HepG2 (cell line): ENCODE results near the gene CADM1. TPM values are rescaled to one million over a fixed set of nuclear protein-coding genes. Genes with fewer than 3 reads are reported as not detected.

Experiments
- ATAC-seq: fragments of 200-7000 bp; cut with Tn5 transposase; 3 replicates; pipeline ENCODE4 v1.9.1; 2020; ENCODE audit warnings: mild to moderate bottlenecking, moderate library complexity
- BruUV-seq: library from RNA; stranded (reverse); fragments of 400-500 nt; replicated peaks from 2 replicates; lab custom pipeline; 2021; lab: Mats Ljungman, UMichigan
- CTCF ChIA-PET: fragments of 300-600 bp; formaldehyde crosslinking; extraction: SDS; loops from one replicate; lab custom pipeline; 2021; ENCODE audit warnings: low total read pairs, inconsistent platforms, low intra/inter-chr PET ratio; lab: Yijun Ruan, JAX
- POLR2A ChIA-PET: fragments of 350-600 bp; sonication (Branson Sonifier 250); formaldehyde crosslinking; loops from one replicate; lab custom pipeline; 2020; ENCODE audit warnings: antibody characterized with exemption, inconsistent platforms; lab: Yijun Ruan, JAX
- DNase-seq: peaks from one replicate; pipeline ENCODE4 v3.0.0-alpha.2; 2015; ENCODE audit warnings: low spot score
- FAIRE-seq: peaks from 3 replicates; lab custom pipeline; 2011; peaks lifted over from hg19 to GRCh38; lab: Jason Lieb, UNC
- H2AFZ ChIP-seq: one replicate; pipeline ENCODE4 v1.6.1; 2011; ENCODE audit warnings: low read length, inconsistent platforms
- H3K27ac ChIP-seq: fragments of 300-600 bp; 3 replicates; pipeline ENCODE4 v1.8.0; 2011; ENCODE audit warnings: mixed run types, mild to moderate bottlenecking, mixed read lengths, low read length, inconsistent platforms; ENCODE audit not compliant: insufficient read depth; ENCODE audit errors: extremely low read length
- H3K27me3 ChIP-seq, 2 experiments: fragments of 200-600 bp in 1 of 2; 2 replicates in 1 of 2; 3 replicates in 1 of 2; pipeline versions ENCODE4 v1.6.0 to v1.8.0; 2011; ENCODE audit warnings: low read length in 2 of 2, mild to moderate bottlenecking in 2 of 2, moderate library complexity in 2 of 2, inconsistent platforms in 1 of 2; ENCODE audit not compliant: insufficient read depth in 2 of 2, control insufficient read depth in 1 of 2
- H3K36me3 ChIP-seq, 2 experiments: fragments of 200-600 bp in 1 of 2; replicated peaks in 1 of 2; 2 replicates in 1 of 2; 3 replicates in 1 of 2; pipeline versions ENCODE4 v1.5.1 to v1.8.0; 2011; ENCODE audit warnings: low read length in 2 of 2, inconsistent platforms in 1 of 2; ENCODE audit not compliant: insufficient read depth in 2 of 2, control insufficient read depth in 1 of 2
- H3K4me1 ChIP-seq: 2 replicates; pipeline ENCODE4 v1.5.1; 2012; ENCODE audit warnings: low read length, inconsistent platforms; ENCODE audit not compliant: insufficient read depth
- H3K4me2 ChIP-seq: 2 replicates; pipeline ENCODE4 v1.6.0; 2011; ENCODE audit warnings: low read depth, low read length, inconsistent platforms
- H3K4me3 ChIP-seq, 3 experiments: fragments of 200-600 bp in 1 of 3; sonication (generic), shearing (Covaris generic) in 1 of 3; replicated peaks in 1 of 3; 2 replicates each; pipeline ENCODE4 v1.5.1; 2011 to 2016; ENCODE audit warnings: low read length in 3 of 3, inconsistent platforms in 2 of 3, low read depth in 2 of 3, mild to moderate bottlenecking in 2 of 3, control low read depth in 1 of 3, mixed read lengths in 1 of 3; ENCODE audit not compliant: insufficient read depth in 1 of 3
- H3K79me2 ChIP-seq: one replicate; pipeline ENCODE4 v1.6.1; 2011; ENCODE audit warnings: low read length, inconsistent platforms; ENCODE audit not compliant: insufficient read depth
- H3K9ac ChIP-seq: 2 replicates; pipeline ENCODE4 v1.6.0; 2011; ENCODE audit warnings: mild to moderate bottlenecking, low read depth, low read length, inconsistent platforms; ENCODE audit not compliant: insufficient read depth
- H3K9me3 ChIP-seq: 2 replicates; pipeline ENCODE4 v1.5.1; 2012; ENCODE audit warnings: mild to moderate bottlenecking, low read length
- H4K20me1 ChIP-seq: 2 replicates; pipeline ENCODE4 v1.6.0; 2011; ENCODE audit warnings: inconsistent platforms, mild to moderate bottlenecking, low read length, moderate library complexity; ENCODE audit not compliant: insufficient read depth
- HOXA5 ChIP-seq: sonication (generic); formaldehyde crosslinking; IDR thresholded peaks from 2 replicates; pipeline ENCODE4 v1.4.0; 2020; ENCODE audit warnings: missing genetic modification reagents
- KLF9 ChIP-seq: IDR thresholded peaks from 2 replicates; pipeline ENCODE4 v1.6.1; 2016; ENCODE audit warnings: low read depth
- ZNF280D ChIP-seq: sonication (generic); formaldehyde crosslinking; IDR thresholded peaks from 2 replicates; pipeline ENCODE4 v1.5.1; 2020; ENCODE audit warnings: mild to moderate bottlenecking, missing genetic modification reagents
- ZNF430 ChIP-seq: sonication (generic); formaldehyde crosslinking; IDR thresholded peaks from 2 replicates; pipeline ENCODE4 v1.9.0; 2021; ENCODE audit warnings: mild to moderate bottlenecking, missing genetic modification reagents
- WGBS: methylation state at CpG from one replicate; pipeline ENCODE4 v1.1.6; 2017; ENCODE audit warnings: low lambda C conversion rate; 5-methylcytosine and 5-hydroxymethylcytosine counted together
- in situ Hi-C: cut with HindIII; loops from 2 replicates; pipeline ENCODE4 v1.10.0; 2017; ENCODE audit warnings: low pct_unique_long_range_greater_than_20kb; ENCODE audit not compliant: extremely low pct_ligation_motif_present
- intact Hi-C: fragments of 100-400 bp; cut with micrococcal nuclease; formaldehyde crosslinking; loops from one replicate; pipeline ENCODE4 v1.10.0; 2022; ENCODE audit not compliant: unreplicated experiment
- polyA plus RNA-seq, 8 experiments: library from polyadenylated mRNA; depleted of rRNA in 3 of 8; stranded (reverse) in 7 of 8; unstranded in 1 of 8; fragments of >200 nt; fragmentation: Illumina TruSeq in 4 of 8; extraction: Trizol in 4 of 8; gene quantifications; 2 replicates each; pipeline versions ENCODE4 v1.2.1 to v1.2.3, GENCODE V29; 2011 to 2016; ENCODE audit warnings: low read depth in 4 of 8, missing spikeins in 1 of 8, mixed read lengths in 1 of 8; ENCODE audit not compliant: insufficient read depth in 1 of 8
- total RNA-seq, 5 experiments: library from RNA; depleted of rRNA; stranded (reverse); fragments of >200 nt; fragmentation: Illumina TruSeq; extraction: Trizol; gene quantifications; 2 replicates each; pipeline ENCODE4 v1.2.3, GENCODE V29; 2016; ENCODE audit warnings: low read depth in 1 of 5

Gene CADM1
- total and polyA plus RNA-seq, 2 of the 13 experiments (the other 11 are each of a cell fraction or from before 2014, with no cell fraction given): 71.3 to 122 TPM

GRCh38 chr11:115447273-115447864, 56.8 kb downstream of the CADM1 start:
- WGBS: 95% methylated on average over 1 of the region's 2 CpGs
- intact Hi-C loops: no loop called here

More at GRCh38 chr11:115447273-115447864, 56.8 kb downstream of the CADM1 start:
- no TSS peak for BruUV-seq
- H3K4me3 ChIP-seq: no peak overlapping the region
- H3K4me1 ChIP-seq: peaks cover 5% of the 10 kb centered on the region
- no peak for ATAC-seq
- CTCF ChIA-PET: no interaction called here
- in situ Hi-C loops: no loop called here
- H3K4me2 ChIP-seq: no peak overlapping the region
- H3K36me3 ChIP-seq: no peaks in the 10 kb centered on the region; a peak in 2 of 5 replicates
- H3K27me3 ChIP-seq: no peaks in the 10 kb centered on the region
- TF ChIP-seq ZNF280D: peak; percentile 77; the same call in 1 of the 2 replicates
- TF ChIP-seq ZNF430: no peak
- no peak for TF ChIP-seq KLF9 (CRISPR knock-in tag)
- TF ChIP-seq HOXA5: no peak
- H3K79me2 ChIP-seq: peaks cover 37% of the 10 kb centered on the region
- FAIRE-seq: no peak
- H3K27ac ChIP-seq: no peak overlapping the region
- H3K9me3 ChIP-seq: peaks cover 12% of the 10 kb centered on the region
- H2AFZ ChIP-seq: no peak overlapping the region
- H3K9ac ChIP-seq: no peak overlapping the region
- no peak for DNase-seq
- H4K20me1 ChIP-seq: no peaks in the 10 kb centered on the region; the same call in none of the 2 replicates
- POLR2A ChIA-PET: no interaction called here
